ENCODE data around the gene DOP1B.

DNA sequence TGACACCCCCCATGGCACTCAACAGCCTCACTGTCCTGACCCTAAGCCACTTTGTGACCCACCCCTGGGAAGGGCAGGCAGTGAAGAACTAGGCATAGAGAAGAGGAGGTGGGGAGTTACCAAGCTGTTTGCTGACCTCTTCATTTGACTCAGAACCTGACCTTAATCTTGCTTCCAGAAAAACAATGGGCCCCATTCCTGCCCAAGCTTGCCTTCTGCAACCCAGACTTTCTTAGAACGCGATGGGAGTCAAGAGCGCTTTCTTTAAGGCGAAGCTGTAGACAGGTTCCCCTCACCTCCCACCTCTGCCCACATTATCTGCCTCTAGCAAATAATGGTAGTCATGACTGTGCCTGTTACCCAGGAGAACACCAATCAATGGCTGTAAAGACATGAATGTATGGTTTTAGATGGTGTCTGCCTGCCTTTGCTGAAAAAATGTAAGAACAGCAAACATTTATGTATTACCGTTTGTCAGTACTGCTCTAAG is 30.0 kb upstream of the DOP1B start:
- TF ChIP-seq, protein P1, sequence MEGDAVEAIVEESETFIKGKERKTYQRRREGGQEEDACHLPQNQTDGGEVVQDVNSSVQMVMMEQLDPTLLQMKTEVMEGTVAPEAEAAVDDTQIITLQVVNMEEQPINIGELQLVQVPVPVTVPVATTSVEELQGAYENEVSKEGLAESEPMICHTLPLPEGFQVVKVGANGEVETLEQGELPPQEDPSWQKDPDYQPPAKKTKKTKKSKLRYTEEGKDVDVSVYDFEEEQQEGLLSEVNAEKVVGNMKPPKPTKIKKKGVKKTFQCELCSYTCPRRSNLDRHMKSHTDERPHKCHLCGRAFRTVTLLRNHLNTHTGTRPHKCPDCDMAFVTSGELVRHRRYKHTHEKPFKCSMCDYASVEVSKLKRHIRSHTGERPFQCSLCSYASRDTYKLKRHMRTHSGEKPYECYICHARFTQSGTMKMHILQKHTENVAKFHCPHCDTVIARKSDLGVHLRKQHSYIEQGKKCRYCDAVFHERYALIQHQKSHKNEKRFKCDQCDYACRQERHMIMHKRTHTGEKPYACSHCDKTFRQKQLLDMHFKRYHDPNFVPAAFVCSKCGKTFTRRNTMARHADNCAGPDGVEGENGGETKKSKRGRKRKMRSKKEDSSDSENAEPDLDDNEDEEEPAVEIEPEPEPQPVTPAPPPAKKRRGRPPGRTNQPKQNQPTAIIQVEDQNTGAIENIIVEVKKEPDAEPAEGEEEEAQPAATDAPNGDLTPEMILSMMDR (IDR thresholded peaks at IDR 0.05; ENCODE audit: low read length) = no peak
- no peak for TF ChIP-seq EZH2 (optimal IDR thresholded peaks at IDR 0.05; ENCODE audit: low read depth, low read length)

Measured in MM.1S (cell line).